ENCODE measurements around the gene MYL6.

MYL6 gene

DNA sequence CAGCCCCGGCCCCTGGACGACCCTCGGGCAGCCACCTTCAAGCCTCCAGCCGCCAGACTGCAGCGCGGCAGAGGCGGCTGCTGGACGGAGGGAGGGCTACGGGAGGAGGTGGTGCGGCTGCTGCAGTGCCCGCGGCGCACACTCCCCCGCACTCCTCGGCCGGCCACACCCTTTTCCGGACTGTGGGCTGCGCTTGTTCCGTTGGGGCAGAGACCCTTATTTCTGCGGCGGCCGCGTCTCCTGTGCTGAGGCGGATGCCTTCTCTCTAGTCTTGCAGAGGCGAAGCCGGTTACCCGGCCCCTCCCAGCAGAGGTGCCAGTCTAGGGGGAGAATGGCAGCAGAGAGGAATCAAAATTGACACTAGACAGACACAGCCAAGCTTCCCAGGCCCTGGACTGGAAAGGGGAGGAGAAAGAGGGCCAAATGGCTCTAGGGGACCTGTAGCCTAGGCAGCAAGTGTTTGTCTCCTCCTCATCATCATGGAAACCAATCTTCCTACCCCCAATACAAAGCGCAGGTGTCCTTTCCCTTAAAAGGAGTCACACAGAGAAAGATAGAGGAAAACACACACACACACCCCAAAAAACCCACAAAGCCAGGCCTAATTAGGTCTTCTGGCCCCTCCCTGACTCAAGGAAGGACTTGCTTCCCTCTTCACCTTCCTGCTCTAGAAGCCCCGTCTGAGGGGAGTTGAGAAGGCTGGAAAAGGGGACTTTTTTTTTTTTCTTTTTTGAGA, 28.8 kb upstream of the MYL6 start:
- peak; percentile 49 for DNase-seq (ENCODE audit: low read depth)

DNA sequence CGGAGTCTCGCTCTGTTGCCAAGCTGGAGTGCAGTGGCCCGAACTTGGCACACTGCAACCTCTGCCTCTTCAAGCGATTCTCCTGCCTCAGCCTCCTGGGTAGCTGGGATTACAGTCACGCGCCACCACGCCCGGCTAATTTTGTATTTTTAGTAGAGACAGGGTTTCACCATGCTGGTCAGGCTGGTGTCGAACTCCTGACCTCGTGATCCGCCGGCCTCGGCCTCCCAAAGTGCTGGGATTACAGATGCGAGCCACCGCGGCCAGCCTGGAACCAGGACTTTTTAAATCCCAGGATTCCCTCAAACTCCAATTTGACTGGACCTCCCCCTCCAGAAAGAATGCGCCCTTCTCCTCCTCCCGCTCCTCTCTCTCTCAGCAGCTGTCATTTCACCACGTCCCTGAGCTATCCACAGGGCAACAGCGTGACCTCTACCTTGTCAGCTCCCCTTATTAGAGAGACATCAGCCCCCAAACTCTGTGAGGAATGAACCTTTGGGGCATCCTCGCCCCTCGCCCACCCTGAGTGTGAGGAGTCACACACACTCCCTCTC, 28.1 kb upstream of the MYL6 start:
- DNase-seq (ENCODE audit: low read depth) = no peak

DNA sequence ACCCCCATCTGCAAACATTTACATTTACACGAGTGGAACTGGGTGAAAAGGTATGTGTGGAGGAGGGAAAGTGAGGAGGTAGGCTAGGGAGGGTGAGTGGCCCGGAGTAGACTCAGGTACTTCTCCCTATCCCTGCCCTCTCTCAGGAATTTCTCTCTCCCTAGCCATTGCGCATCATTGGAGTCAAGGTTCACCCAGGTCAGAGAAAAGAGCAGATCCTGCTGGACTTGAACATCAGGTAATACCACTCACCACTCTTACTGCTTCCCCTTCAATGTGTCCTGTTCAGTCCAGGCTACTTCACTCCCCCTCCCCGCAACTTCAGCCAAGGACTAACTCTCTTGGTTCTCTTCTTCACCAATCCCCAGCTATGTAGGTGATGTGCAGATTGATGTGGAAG, 27.3 kb upstream of the MYL6 start:
- no peak for DNase-seq (ENCODE audit: low read depth)

DNA sequence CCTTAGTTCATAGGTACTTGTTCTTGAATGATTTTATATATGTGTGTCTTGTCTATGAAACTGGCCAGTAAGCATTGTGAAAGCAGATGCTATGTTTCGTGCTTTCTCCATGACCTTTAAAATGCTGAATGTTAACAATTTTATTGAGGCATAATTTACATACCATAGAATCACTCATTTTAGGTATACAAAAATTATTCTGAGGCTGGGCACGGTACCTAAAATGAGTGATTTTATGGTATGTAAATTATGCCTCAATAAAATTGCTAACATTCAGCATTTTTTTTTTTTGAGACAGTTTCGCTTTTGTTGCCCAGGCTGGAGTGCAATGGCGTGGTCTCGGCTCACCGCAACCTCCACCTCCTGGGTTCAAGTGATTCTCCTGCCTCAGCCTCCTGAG, 23.3 kb upstream of the MYL6 start:
- DNase-seq (ENCODE audit: low read depth) = no peak

DNA sequence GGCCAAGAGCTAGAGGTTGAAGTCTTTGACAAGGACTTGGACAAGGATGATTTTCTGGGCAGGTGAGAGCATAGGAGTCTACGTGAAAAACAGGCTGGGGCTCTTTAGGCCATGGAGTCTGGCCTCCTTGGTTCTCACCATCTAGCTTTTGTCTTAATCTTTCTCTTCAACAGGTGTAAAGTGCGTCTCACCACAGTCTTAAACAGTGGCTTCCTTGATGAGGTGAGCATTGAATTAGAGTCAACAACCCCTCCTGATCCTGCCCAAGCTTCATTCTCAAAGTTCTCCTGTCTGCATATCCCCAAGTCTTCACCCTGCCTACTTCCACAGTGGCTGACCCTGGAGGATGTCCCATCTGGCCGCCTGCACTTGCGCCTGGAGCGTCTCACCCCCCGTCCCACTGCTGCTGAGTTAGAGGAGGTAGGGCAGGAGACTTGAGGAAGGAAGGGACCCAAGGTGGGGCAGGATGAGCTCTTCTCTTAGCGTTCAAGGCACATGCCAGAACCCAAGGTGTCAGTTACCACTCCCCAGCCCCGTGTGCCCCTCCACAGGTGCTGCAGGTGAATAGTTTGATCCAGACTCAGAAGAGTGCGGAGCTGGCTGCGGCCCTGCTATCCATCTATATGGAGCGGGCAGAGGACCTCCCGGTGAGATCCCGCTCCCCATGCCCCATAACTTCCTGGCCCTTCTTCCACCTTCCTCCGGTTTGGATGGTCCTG, 20.1 kb upstream of the MYL6 start:
- no peak for DNase-seq (ENCODE audit: low read depth)

DNA sequence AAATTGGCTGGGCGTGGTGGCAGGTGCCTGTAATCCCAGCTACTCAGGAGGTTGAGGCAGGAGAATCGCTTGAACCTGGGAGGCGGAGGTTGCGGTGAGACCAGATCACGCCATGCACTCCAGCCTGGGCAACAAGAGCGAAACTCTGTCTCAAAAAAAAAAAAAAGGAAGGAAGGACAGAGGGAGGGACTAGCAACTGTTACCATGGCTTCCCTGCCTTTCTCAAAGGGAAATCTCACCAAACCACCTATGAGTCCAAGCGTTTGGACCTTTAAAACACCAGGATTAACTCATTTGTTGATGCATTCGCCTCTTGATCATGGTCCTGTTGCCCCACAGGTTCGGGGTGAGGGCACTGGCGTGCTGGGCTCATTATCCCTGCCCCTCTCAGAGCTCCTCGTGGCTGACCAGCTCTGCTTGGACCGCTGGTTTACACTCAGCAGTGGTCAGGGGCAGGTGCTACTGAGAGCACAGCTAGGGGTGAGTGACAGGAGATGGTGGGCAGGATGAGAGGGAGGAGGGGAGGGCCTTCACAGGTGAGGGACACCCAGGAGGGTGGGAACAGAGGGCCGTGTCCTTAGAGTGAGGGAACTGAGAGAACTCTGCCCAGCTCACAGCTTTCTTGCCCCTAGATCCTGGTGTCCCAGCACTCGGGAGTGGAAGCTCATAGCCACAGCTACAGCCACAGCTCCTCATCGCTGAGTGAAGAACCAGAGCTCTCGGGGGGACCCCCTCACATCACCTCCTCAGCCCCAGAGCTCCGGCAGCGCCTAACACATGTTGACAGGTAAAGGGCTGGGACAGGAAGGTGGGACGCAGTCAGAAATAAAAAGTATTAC, 16.0 kb upstream of the MYL6 start:
- no peak for DNase-seq (ENCODE audit: low read depth)

DNA sequence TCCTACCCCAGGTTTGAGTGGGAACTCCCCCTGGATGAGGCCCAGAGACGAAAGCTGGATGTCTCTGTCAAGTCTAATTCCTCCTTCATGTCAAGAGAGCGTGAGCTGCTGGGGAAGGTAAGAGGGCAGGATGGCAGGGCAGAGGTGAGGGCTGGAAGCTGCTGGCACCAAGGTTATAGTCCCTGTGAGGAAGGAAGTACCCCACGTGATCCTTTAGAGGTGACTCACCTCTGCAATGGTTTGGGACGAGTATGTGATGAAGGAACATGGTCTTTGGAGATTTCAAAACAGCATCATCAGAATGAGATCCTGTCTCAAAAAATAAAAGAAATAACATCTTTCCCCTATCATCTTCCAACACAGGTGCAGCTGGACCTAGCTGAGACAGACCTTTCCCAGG, 14.9 kb upstream of the MYL6 start:
- no peak for DNase-seq (ENCODE audit: low read depth)

DNA sequence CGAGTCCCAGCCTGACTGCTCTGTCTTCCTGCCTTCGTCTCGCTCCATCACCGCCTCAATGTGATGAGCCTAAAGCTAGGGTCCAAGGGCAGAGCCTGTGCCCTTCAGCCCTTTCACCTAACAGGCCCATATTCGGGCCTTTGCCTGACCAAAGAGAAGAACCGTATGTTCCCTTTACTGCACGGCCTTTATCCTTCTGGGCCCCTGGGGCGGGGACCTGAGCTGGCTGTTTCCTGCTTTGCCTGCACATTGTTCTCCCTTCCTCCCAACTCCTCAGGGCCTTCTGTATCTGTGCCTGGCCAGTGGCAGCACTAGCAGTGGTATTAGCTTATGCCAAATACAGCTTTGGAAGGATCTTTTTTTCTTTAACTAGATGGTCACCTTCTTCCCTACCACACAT, 14.3 kb upstream of the MYL6 start:
- no peak for DNase-seq (ENCODE audit: low read depth)

DNA sequence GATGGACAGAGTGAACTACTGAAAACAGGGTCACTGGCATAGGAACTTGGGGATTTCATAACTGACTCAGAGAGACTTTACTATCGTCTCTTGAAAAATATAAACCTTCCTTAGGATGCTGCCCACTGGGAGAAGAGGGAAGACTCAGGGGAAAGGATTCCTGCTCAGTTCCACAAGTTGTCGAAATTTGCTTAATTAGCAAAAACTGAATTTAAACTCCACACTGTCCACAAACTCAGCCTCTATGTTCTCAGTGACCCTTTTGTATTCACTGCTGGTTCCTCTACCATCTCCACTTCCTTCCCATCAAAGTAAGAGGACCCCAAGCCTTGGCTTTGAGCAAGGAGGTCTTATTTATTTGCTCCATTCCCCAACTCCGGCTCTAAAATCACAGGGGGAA, 12.9 kb upstream of the MYL6 start:
- no peak for DNase-seq (ENCODE audit: low read depth)

DNA sequence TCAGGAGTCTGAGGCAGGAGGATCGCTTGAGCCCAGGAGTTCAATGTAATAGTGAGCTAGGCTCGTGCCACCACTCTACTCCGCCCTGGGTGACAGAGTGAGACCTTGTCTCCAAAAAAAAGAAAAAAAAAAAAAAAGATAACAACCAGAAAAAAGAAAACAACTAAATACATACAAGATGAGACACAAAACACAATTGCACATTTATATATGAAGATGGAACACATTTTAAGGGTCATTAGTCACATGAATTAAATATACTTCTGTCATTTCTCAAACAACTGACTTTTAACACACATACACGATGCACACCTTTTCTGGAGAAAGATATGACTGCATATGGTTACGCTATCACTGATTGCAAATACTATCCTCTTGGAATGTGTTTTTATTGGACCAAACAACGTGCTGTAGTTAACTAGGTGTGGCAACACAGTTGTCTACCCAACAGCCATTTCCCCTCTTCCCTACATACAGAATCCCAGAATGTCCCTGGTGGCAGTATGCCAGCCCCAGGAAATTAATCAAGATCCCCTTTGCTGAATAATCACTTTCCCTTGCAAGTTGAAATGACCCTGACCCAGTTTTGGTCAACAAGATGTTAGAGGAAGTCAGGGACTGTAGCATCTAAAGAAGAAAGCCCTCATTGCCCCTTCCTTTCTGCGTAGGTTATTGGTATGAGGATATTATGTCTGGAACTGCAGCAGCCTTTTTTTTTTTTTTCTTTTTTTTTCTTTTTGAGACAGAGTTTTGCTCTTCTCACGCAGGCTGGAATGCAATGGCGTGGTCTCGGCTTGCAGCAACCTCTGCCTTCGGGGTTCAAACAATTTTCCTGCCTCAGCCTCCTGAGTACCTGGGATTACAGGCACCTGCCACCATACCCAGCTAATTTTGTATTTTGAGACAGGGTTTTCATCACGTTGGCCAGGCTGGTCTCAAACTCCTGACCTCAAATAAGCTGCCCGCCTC, 11.4 kb upstream of the MYL6 start:
- no peak for DNase-seq (ENCODE audit: low read depth)

DNA sequence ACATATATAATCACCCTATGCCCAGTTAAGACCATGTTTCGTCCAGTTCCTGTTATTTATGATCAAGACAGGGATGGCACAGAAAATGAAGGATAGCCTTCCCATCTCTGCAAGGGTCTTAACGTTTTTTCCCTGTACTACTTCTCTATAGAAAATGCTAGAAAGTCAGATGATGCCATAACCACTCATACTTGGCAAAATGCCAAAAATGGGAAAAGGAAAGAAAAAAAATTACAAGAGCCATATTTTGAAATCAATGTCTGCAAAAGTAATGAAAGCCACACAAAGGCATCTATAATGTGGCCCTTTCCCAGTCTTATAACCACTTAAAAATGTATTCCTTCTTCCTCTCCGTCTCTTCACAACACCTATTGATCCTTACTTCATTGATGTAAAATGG, 7.6 kb upstream of the MYL6 start:
- DNase-seq (ENCODE audit: low read depth) = no peak

DNA sequence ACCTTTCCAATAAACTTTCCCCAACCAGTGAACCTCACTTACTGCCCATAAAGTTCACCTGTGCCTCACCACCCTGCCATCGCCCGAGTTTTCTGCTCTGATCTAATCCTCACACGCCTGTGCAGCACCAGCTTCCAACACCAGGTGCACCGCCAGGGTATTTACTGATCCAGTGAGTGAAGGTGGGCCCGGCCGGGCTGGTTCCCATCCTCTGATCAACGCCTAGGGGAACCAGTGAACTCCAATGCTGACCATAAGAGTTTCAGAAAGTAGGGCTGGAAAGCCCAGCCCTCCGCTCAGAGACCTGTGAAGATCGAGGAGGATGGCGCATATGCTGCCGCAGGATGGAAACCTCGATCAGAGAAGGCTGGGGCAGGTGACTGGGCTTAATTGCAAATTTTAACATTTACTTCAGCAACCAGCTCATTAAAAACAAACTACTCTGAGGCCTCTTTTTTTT, 6.5 kb upstream of the MYL6 start:
- peak; percentile 55 for DNase-seq (ENCODE audit: low read depth)

DNA sequence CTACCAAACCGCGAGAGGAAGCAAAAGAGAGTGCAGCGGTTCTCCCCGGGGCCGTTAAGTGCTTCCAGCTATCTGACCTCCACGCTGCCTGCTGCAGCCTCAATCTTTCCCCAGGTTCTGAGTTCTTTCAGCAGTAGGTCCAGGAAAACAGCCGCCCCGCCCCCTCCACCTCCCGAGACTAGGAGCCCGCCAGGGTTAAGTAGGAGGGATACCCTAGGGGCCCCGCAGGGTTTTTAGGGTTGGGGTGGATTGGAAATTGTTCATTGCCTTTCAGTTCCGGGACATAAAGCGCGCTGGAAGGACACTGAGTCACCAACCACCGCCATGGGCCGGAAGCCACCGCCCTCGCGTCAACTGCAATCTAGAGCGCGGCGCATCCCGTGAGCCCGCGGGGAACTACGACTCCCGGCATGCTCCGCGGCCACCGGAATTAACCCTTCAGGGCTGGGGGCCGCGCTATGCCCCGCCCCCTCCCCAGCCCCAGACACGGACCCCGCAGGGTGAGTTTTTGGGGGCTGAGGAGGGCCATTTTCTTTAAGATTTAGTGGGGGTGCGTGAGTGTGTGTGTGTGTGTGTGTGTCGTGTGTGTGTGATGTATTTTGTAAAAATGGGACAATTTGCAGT, 5.9 kb upstream of the MYL6 start, which contains the start of gene MYL6B:
Gene MYL6B, plus strand, starts transcription at position 456 of the 624 bp plus-strand sequence. CDS start 1,332 bp downstream, outside the sequence.
- peak; percentile 91 for DNase-seq (ENCODE audit: low read depth)

DNA sequence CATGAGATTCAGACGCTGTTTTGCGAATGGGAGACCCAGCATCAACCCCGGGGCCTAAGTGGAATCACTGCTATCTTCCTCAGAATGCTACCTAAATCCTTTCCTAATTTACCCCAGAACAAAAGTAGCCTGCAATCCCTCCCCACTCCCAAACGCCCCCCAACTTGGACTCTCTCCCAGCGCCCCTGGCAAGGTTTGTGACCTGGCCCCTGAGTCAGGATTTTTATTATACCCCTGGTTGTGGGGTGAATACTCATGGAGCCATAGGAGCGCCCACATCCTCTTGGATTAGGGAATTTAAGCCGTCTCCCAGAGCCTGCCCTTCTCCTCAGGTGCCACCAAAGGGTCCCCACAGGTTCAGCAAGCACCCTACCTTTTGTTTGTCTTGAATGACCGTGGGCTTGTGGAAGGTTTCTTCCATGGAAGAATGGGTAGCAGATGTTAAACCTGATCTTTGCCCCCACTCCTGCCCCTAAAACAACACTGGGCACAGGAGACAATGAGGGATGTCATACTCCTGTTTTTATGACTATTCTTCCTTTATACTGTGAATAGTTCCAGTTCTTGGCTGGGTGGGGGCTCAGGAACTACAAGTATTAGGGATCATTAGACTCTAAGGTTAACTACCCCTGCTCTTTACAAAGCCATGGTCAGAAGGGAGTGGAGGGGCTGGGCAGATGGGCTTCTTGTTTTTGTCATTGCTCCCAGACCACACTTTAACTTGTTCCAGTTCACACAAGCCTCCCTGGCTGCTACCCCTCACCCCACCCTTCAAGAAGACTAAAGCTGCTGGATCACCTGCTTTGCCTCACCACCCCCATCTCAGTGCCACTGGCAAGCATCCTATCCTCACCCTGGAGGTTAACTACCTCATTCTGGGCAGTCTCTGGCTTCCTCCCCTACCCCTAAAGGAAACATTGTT, 5.1 kb upstream of the MYL6 start:
- DNase-seq (ENCODE audit: low read depth) = no peak

DNA sequence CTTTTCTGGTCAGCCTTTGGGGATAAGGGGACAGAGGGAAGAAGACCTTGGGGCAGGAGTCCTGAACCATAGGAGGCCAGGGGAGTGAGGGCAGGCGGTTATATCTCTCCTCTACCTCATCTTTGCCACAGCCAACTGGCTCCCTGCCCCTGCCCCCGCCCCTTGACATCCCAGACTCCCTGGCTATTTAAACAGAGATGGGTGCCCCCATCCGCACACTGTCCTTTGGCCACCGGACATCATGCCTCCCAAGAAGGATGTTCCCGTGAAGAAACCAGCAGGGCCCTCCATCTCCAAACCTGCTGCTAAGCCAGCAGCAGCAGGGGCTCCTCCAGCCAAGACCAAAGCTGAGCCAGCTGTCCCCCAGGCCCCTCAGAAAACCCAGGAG, 4.5 kb upstream of the MYL6 start:
- DNase-seq (ENCODE audit: low read depth) = no peak

DNA sequence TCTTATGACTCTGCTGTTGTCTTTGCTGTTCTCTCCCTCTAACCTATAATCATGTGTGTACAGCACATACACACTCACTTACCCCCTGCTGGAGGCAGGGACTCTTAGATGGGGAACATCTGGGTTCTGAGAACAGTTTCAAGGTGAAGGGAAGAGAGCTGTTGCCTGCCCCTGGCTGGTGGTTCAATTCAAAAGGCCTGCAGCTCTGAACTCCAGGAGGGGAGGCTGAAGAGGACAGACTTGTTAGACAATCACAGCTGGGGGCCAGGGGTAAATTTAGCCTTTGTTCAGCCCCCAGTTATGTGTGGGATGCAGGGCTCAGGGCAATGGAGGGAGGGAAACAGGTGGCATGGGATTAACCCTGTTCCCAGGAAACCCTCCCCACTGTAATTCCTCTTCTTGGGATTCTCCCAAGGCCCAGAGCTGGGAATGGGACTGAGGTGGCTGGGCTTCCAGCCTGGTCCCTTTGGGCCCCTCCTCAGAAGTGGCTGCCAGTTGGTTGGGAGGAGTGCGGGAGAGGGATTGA, 3.9 kb upstream of the MYL6 start:
- DNase-seq (ENCODE audit: low read depth) = no peak

DNA sequence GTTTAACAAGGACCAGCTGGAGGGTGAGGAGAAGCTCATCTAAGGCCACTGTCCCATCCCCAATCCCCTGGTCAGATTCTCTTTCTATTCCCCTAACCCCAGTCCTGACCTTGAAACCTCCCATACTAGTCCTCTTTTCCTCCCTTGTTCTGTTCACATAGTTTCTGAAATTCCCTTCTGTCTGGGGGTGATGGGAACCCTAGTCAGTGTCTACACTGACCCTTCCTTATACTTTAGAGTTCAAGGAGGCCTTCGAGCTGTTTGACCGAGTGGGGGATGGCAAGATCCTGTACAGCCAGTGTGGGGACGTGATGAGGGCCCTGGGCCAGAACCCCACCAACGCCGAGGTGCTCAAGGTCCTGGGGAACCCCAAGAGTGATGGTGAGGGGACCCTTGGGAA, 3.3 kb upstream of the MYL6 start:
- DNase-seq (ENCODE audit: low read depth) = no peak

DNA sequence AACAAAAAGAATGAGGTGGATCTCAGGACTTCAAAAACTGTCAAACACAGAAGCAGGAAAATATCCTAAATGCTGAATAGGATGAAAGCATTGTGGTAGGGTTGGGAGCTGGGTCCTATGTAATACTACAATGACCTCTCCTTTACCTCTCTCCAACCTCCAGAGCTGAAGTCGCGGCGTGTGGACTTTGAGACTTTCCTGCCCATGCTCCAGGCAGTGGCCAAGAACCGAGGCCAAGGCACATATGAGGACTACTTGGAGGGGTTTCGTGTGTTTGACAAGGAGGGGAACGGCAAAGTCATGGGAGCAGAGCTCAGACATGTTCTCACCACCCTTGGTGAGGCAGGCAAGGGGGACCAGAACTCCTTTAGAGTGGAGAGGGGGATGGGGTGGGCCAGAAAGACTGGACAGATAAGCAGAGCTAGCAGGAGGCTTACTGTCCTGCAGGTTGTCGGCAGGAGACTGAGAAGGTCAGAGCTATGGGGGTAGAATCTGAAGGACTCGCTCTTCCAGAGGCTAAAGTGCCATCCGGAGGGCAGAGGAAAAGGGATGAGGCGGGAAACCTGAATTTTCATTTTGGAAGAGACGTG, 2.8 kb upstream of the MYL6 start:
- DNase-seq (ENCODE audit: low read depth) = no peak
